Measurements from ENCODE around the gene LYL1. TPM values are rescaled to one million over a fixed set of nuclear protein-coding genes. Genes with fewer than 3 reads are reported as not detected.

The LYL1 gene
- total and polyA plus RNA-seq, 9 of the 15 experiments (the other 6 are each of a cell fraction or from before 2014, with no cell fraction given): 1.3 to 266 (median 34.0) TPM

DNA sequence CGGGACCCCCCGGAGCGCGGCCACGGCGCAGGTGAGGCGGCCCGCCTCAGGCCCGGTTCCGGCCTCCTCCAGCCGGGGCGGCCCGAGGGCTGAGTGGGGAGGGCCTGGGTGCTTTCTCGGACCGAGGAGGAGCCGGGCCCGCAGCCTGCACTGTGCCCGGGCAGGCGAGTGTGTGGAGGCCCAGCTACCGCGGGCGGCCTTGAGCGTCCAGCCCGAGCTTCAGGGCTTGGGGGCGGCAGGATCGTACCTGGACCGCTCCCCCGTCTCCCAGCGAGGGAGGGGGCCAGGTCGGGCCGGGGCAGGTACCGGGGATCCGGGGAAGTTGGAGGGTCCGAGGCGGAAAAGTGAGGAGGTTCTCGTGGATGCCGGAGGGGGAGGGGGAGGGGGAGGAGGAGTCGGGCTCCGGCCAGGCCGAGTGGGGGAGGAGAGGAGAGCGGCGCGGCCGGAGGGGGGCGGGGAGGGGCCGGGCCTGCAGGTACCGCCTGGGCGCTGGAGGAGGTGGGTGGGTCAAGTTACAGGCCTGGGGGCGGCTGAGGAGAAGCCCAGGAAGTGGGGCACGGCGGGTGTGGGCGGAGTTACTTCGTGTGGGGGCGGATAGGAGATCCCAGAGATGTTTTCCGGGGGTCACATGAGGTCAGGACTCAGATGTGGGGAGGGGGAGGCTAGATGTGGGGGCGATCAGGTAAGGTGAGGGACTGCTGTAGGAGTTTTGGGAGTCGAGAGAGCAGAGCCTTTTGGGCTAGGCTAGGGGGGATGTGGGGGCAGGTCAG, 16.0 kb upstream of the LYL1 start (continued):
- TF ChIP-seq, protein P1, sequence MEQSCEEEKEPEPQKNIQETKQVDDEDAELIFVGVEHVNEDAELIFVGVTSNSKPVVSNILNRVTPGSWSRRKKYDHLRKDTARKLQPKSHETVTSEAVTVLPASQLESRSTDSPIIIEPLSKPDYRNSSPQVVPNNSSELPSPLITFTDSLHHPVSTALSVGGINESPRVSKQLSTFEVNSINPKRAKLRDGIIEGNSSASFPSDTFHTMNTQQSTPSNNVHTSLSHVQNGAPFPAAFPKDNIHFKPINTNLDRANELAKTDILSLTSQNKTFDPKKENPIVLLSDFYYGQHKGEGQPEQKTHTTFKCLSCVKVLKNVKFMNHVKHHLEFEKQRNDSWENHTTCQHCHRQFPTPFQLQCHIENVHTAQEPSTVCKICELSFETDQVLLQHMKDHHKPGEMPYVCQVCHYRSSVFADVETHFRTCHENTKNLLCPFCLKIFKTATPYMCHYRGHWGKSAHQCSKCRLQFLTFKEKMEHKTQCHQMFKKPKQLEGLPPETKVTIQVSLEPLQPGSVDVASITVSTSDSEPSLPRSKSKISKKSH (CRISPR knock-in tag; IDR thresholded peaks at IDR 0.05): no peak
- TF ChIP-seq NR3C1 (CRISPR knock-in tag; IDR thresholded peaks at IDR 0.05): no peak
- TF ChIP-seq, protein P2, sequence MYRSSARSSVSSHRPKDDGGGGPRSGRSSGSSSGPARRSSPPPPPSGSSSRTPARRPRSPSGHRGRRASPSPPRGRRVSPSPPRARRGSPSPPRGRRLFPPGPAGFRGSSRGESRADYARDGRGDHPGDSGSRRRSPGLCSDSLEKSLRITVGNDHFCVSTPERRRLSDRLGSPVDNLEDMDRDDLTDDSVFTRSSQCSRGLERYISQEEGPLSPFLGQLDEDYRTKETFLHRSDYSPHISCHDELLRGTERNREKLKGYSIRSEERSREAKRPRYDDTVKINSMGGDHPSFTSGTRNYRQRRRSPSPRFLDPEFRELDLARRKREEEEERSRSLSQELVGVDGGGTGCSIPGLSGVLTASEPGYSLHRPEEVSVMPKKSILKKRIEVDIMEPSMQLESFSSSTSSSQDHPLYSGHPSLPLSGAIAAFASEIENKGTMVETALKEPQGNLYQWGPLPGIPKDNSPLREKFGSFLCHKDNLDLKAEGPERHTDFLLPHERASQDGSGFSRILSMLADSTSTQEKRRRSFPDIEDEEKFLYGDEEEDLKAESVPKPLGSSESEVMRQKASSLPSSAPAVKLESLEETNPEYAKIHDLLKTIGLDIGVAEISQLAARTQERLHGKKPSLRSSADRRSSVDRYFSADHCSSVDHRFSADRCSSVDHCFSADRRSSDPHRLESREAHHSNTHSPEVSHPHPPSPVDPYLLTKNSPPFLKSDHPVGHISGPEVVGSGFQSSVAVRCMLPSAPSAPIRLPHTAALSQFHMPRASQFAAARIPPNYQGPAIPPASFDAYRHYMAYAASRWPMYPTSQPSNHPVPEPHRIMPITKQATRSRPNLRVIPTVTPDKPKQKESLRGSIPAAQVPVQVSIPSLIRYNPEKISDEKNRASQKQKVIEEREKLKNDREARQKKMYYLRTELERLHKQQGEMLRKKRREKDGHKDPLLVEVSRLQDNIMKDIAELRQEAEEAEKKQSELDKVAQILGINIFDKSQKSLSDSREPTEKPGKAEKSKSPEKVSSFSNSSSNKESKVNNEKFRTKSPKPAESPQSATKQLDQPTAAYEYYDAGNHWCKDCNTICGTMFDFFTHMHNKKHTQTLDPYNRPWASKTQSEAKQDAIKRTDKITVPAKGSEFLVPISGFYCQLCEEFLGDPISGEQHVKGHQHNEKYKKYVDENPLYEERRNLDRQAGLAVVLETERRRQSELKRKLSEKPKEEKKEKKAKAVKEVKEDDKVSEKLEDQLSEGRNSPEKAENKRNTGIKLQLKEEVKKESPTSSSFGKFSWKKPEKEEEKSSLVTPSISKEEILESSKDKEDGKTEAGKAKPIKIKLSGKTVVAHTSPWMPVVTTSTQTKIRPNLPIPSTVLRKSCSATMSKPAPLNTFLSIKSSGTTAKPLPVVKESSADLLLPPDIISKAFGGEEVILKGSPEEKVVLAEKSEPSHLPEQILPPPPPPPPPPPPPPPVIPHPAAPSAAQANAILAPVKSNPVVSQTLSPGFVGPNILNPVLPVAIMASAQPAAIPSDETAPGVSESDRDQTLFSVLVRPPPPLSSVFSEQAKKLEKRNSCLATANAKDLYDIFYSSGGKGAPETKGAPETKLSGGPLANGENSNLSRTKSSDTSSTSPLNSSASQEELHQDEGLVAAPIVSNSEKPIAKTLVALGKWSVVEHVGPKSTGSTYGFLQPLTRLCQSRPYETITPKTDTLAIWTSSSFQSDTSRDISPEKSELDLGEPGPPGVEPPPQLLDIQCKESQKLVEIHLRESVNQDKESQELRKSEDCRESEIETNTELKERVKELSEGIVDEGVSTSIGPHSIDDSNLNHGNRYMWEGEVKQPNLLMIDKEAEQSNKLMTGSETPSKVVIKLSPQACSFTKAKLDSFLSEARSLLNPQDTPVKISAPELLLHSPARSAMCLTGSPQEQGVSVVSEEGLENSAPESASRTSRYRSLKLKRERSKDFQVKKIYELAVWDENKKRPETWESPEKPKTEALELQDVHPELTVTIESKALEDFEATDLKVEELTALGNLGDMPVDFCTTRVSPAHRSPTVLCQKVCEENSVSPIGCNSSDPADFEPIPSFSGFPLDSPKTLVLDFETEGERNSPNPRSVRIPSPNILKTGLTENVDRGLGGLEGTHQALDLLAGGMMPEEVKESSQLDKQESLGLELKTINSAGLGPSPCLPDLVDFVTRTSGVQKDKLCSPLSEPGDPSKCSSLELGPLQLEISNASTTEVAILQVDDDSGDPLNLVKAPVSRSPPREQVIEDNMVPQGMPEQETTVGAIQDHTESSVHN (IDR thresholded peaks at IDR 0.05; ENCODE audit: borderline replicate concordance in 1 of 2, low read depth in 1 of 2): no peak
- peak; percentile 71 for TF ChIP-seq NCOR1 (IDR thresholded peaks at IDR 0.05)
- TF ChIP-seq CHCHD3 (CRISPR knock-in tag; IDR thresholded peaks at IDR 0.05): no peak
- no peak for TF ChIP-seq EWSR1 (IDR thresholded peaks at IDR 0.05; ENCODE audit: borderline replicate concordance, low read depth, partially characterized antibody)
- no peak for TF ChIP-seq ETV6 (IDR thresholded peaks at IDR 0.05; ENCODE audit: borderline replicate concordance in 1 of 2, low read depth in 2 of 2, low read length in 1 of 2)
- TF ChIP-seq ETV6 (CRISPR knock-in tag; IDR thresholded peaks at IDR 0.05; ENCODE audit: borderline replicate concordance): no peak
- no peak for TF ChIP-seq SAP30 (IDR thresholded peaks at IDR 0.05; ENCODE audit: borderline replicate concordance, insufficient read depth, low read depth, low read length, poor library complexity, severe bottlenecking)
- no peak for TF ChIP-seq MAZ (CRISPR knock-in tag; conservative IDR thresholded peaks at IDR 0.05 in 1 of 2, IDR thresholded peaks at IDR 0.05 in 1 of 2)
- no peak for TF ChIP-seq MCM7 (IDR thresholded peaks at IDR 0.05)
- TF ChIP-seq, protein P3, sequence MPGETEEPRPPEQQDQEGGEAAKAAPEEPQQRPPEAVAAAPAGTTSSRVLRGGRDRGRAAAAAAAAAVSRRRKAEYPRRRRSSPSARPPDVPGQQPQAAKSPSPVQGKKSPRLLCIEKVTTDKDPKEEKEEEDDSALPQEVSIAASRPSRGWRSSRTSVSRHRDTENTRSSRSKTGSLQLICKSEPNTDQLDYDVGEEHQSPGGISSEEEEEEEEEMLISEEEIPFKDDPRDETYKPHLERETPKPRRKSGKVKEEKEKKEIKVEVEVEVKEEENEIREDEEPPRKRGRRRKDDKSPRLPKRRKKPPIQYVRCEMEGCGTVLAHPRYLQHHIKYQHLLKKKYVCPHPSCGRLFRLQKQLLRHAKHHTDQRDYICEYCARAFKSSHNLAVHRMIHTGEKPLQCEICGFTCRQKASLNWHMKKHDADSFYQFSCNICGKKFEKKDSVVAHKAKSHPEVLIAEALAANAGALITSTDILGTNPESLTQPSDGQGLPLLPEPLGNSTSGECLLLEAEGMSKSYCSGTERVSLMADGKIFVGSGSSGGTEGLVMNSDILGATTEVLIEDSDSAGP (CRISPR knock-in tag; IDR thresholded peaks at IDR 0.05): no peak
- TF ChIP-seq, protein P4, sequence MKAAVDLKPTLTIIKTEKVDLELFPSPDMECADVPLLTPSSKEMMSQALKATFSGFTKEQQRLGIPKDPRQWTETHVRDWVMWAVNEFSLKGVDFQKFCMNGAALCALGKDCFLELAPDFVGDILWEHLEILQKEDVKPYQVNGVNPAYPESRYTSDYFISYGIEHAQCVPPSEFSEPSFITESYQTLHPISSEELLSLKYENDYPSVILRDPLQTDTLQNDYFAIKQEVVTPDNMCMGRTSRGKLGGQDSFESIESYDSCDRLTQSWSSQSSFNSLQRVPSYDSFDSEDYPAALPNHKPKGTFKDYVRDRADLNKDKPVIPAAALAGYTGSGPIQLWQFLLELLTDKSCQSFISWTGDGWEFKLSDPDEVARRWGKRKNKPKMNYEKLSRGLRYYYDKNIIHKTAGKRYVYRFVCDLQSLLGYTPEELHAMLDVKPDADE (conservative IDR thresholded peaks at IDR 0.05; ENCODE audit: control insufficient read depth, low read depth, low read length): 0 out of 2 replicates have a peak, but pooled peaks have one; percentile 42

Measured in K562 (cell line).